CD4-positive, alpha-beta T cell (primary cell): ENCODE data around the gene C12orf76. TPM values are rescaled to one million over a fixed set of nuclear protein-coding genes. Genes with fewer than 3 reads are reported as not detected.
"Not testable (repeated sequence)": the region's sequence is repeated elsewhere in the genome, so short reads cannot be mapped to it uniquely, and the experiment has no call there.

Experiments
- ATAC-seq: fragments of 200-7000 bp; cut with Tn5 transposase; one replicate; pipeline ENCODE4 v1.10.0; 2022; ENCODE audit warnings: mild to moderate bottlenecking; ENCODE audit not compliant: poor library complexity
- CTCF ChIA-PET: fragments of 350-600 bp; sonication (Branson Sonifier 250); formaldehyde crosslinking; loops from one replicate; lab custom pipeline; 2021; ENCODE audit warnings: antibody characterized with exemption, inconsistent platforms; lab: Charles Lee
- POLR2A ChIA-PET: fragments of 350-600 bp; sonication (Branson Sonifier 250); formaldehyde crosslinking; loops from one replicate; lab custom pipeline; 2021; ENCODE audit warnings: antibody characterized with exemption, inconsistent platforms; lab: Charles Lee
- DNase-seq, 14 experiments: peaks; one replicate each; pipeline ENCODE4 v3.0.0-alpha.2; 2013 to 2020; ENCODE audit warnings: mixed read lengths in 2 of 14
- H3K27ac ChIP-seq, 2 donors: one replicate each; pipeline versions ENCODE4 v1.5.1 to v1.7.0; 2013; ENCODE audit warnings: low read length in 2 of 2, low read depth in 1 of 2, mild to moderate bottlenecking in 1 of 2
- H3K27me3 ChIP-seq, 2 experiments: 1 replicate in 1 of 2; 2 replicates in 1 of 2; pipeline versions ENCODE4 v1.6.1 to v1.7.0; 2013; ENCODE audit warnings: low read length in 2 of 2, control low read depth in 1 of 2, mild to moderate bottlenecking in 1 of 2, moderate library complexity in 1 of 2; ENCODE audit not compliant: insufficient read depth in 2 of 2, control insufficient read depth in 1 of 2
- H3K36me3 ChIP-seq: one replicate; pipeline ENCODE4 v1.6.1; 2013; ENCODE audit warnings: low read length, control low read depth; ENCODE audit not compliant: insufficient read depth
- H3K4me1 ChIP-seq: one replicate; pipeline ENCODE4 v1.6.1; 2013; ENCODE audit warnings: low read length, control low read depth; ENCODE audit not compliant: insufficient read depth
- H3K4me3 ChIP-seq: one replicate; pipeline ENCODE4 v1.5.1; 2013; ENCODE audit warnings: mild to moderate bottlenecking, low read length, moderate library complexity
- H3K9me3 ChIP-seq, 2 experiments: 1 replicate in 1 of 2; 2 replicates in 1 of 2; pipeline versions ENCODE4 v1.6.1 to v1.7.0; 2013; ENCODE audit warnings: low read length in 2 of 2, mild to moderate bottlenecking in 2 of 2, control low read depth in 1 of 2, moderate library complexity in 1 of 2; ENCODE audit not compliant: control insufficient read depth in 1 of 2, insufficient read depth in 1 of 2
- H3K27ac Mint-ChIP-seq: one replicate; pipeline ENCODE4 v1.8.0; 2020; ENCODE audit warnings: mixed read lengths
- H3K27me3 Mint-ChIP-seq: one replicate; pipeline ENCODE4 v1.8.0; 2021; ENCODE audit warnings: mixed read lengths
- H3K36me3 Mint-ChIP-seq: one replicate; pipeline ENCODE4 v1.8.0; 2021; ENCODE audit warnings: low read depth, mixed read lengths
- H3K4me1 Mint-ChIP-seq: one replicate; pipeline ENCODE4 v1.8.0; 2021; ENCODE audit warnings: low read depth, mixed read lengths
- H3K4me3 Mint-ChIP-seq: one replicate; pipeline ENCODE4 v1.8.0; 2020; ENCODE audit warnings: mild to moderate bottlenecking, mixed read lengths
- H3K9me3 Mint-ChIP-seq: one replicate; pipeline ENCODE4 v1.8.0; 2020; ENCODE audit warnings: mixed read lengths
- CTCF ChIP-seq: fragments of 200-600 bp; IDR thresholded peaks from one replicate; pipeline ENCODE4 v1.8.0; 2022; ENCODE audit warnings: antibody characterized with exemption, mild to moderate bottlenecking
- intact Hi-C, 2 experiments: fragments of 100-400 bp; cut with DNase I in 1 of 2; cut with micrococcal nuclease in 1 of 2; formaldehyde crosslinking; loops; one replicate each; pipeline versions ENCODE4 v1.15.1 to v1.9.0; 2023 to 2025; cut with DNase I, micrococcal nuclease
- total RNA-seq, 174 experiments: library from RNA in 2 of 174; stranded (reverse) in 2 of 174; gene quantifications; one replicate each; pipeline ENCODE4 v1.2.3 and lab custom pipeline; 2021 to 2026

C12orf76 gene
- total RNA-seq, 2 experiments from 2014 or later = 9.8 to 12.6 TPM

- H3K4me3 Mint-ChIP-seq = no peak overlapping the region
- no peak overlapping the region for H3K27ac Mint-ChIP-seq
- peaks cover 20% of the 10 kb centered on the region for H3K4me1 ChIP-seq
- intact Hi-C loops = no loop called here
- no peak for DNase-seq
- H3K4me3 ChIP-seq = no peak overlapping the region
- H3K27me3 Mint-ChIP-seq = no peaks in the 10 kb centered on the region
- no peak for ATAC-seq
- CTCF ChIA-PET = no interaction called here
- no peaks in the 10 kb centered on the region for H3K27me3 ChIP-seq
- POLR2A ChIA-PET = interaction anchor here (0.6 kb wide), 1 partner anchor 371 kb away, joined by 3 read pairs; no protein-coding TSS in a partner anchor
- H3K9me3 Mint-ChIP-seq = no peaks in the 10 kb centered on the region
- peaks cover 20% of the 10 kb centered on the region for H3K4me1 Mint-ChIP-seq
- no peaks in the 10 kb centered on the region for H3K36me3 ChIP-seq
- H3K9me3 ChIP-seq = no peaks in the 10 kb centered on the region
- no peak overlapping the region for H3K27ac ChIP-seq
- TF ChIP-seq CTCF = no peak
- H3K36me3 Mint-ChIP-seq = no peaks in the 10 kb centered on the region
Observed at GRCh38 chr12:110071504-110071903, 23.2 kb upstream of the C12orf76 start.

- ATAC-seq (no peak), DNase-seq (no peak)
- Mint-ChIP-seq H3K4me3 (no peak overlapping the region), H3K9me3 (no peaks in the 10 kb centered on the region), H3K27ac (no peak overlapping the region), H3K27me3 (no peaks in the 10 kb centered on the region), H3K36me3 (no peaks in the 10 kb centered on the region), H3K4me1 (peaks cover 9% of the 10 kb centered on the region)
- H3K27ac ChIP-seq = no peak overlapping the region
- ChIA-PET CTCF (no interaction called here), POLR2A (no interaction called here)
- peaks cover 12% of the 10 kb centered on the region for H3K4me1 ChIP-seq
- no peak for TF ChIP-seq CTCF
- intact Hi-C loops = no loop called here
- no peaks in the 10 kb centered on the region for H3K36me3 ChIP-seq
- no peaks in the 10 kb centered on the region for H3K27me3 ChIP-seq
- no peaks in the 10 kb centered on the region for H3K9me3 ChIP-seq
- H3K4me3 ChIP-seq = no peak overlapping the region
Observed at GRCh38 chr12:110068654-110069053, 20.3 kb upstream of the C12orf76 start.

DNA sequence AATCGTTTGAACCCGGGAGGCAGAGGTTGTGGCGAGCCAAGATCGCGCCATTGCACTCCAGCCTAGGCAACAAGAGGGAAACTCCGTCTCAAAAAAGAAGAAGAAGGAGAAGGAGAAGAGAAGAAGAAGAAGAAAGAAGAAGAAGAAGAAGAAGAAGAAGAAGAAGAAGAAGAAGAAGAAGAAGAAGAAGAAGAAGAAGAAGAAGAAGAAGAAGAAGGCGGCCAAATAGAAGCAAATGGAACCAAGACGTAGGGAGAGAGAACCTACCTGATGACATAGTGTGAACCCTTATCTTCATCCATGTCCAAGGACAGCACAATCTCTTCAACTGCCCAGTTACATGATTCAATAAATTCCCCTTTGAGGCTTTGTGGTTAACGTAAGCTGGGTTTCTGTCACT lies 19.8 kb upstream of the C12orf76 start:
- H3K4me1 ChIP-seq, POLR2A ChIA-PET, CTCF ChIA-PET: not testable (repeated sequence)

GRCh38 chr12:110067531-110067930 lies 19.2 kb upstream of the C12orf76 start:
- Histone ChIP-seq H3K27ac (no peak overlapping the region), H3K27me3 (no peaks in the 10 kb centered on the region), H3K4me3 (no peak overlapping the region), H3K9me3 (no peaks in the 10 kb centered on the region), H3K36me3 (no peaks in the 10 kb centered on the region), H3K4me1 (peaks cover under 1% of the 10 kb centered on the region)
- no peaks in the 10 kb centered on the region for H3K27me3 Mint-ChIP-seq
- no peak overlapping the region for H3K4me3 Mint-ChIP-seq
- intact Hi-C loops = no loop called here
- ChIA-PET POLR2A (interaction anchor here (1.6 kb wide), 1 partner anchor 12 kb away, joined by 3 read pairs; no protein-coding TSS in a partner anchor), CTCF (no interaction called here)
- no peaks in the 10 kb centered on the region for H3K36me3 Mint-ChIP-seq
- DNase-seq (no peak), ATAC-seq (no peak)
- no peak overlapping the region for H3K27ac Mint-ChIP-seq
- no peaks in the 10 kb centered on the region for H3K4me1 Mint-ChIP-seq
- no peaks in the 10 kb centered on the region for H3K9me3 Mint-ChIP-seq
- TF ChIP-seq CTCF = no peak

More for the DNA sequence above, 19.8 kb upstream of the C12orf76 start:
- H3K4me3 ChIP-seq, H3K4me1 Mint-ChIP-seq, H3K4me3 Mint-ChIP-seq, H3K36me3 ChIP-seq, intact Hi-C loops, H3K36me3 Mint-ChIP-seq, H3K27me3 Mint-ChIP-seq, H3K27me3 ChIP-seq, ATAC-seq, H3K9me3 Mint-ChIP-seq, H3K27ac ChIP-seq, DNase-seq, H3K27ac Mint-ChIP-seq, H3K9me3 ChIP-seq: not testable (repeated sequence)
